Activated T-helper 2 cell treated with anti-CD3 and anti-CD28 coated beads, Interferon-gamma antibody, Interleukin-2, Interleukin-4, amounts not matched to agents 10 μg/mL and 5 μg/mL and 100 μg/mL, durations not matched to agents 14 hours and 24 hours and 36 hours (primary cell): ENCODE data around the gene RCN2. TPM values are rescaled to one million over a fixed set of nuclear protein-coding genes. Genes with fewer than 3 reads are reported as not detected.
"Not testable (repeated sequence)": the region's sequence is repeated elsewhere in the genome, so short reads cannot be mapped to it uniquely, and the experiment has no call there.

ENCODE experiments used
- DNase-seq: peaks from one replicate; pipeline ENCODE4 v3.0.0; 2021; ENCODE audit warnings: low spot score
- H3K27ac Mint-ChIP-seq: one replicate; pipeline ENCODE4 v1.8.0; 2021; ENCODE audit warnings: mixed read lengths
- H3K27me3 Mint-ChIP-seq: one replicate; pipeline ENCODE4 v1.8.0; 2021; ENCODE audit warnings: low read depth, mixed read lengths
- H3K36me3 Mint-ChIP-seq: one replicate; pipeline ENCODE4 v1.8.0; 2021; ENCODE audit warnings: low read depth, mixed read lengths
- H3K4me1 Mint-ChIP-seq: one replicate; pipeline ENCODE4 v1.8.0; 2021; ENCODE audit warnings: low read depth, mixed read lengths
- H3K4me3 Mint-ChIP-seq: one replicate; pipeline ENCODE4 v1.8.0; 2021; ENCODE audit warnings: low read depth, mild to moderate bottlenecking, moderate library complexity, mixed read lengths
- H3K9me3 Mint-ChIP-seq: one replicate; pipeline ENCODE4 v1.8.0; 2021; ENCODE audit warnings: mixed read lengths
- intact Hi-C: fragments of 100-400 bp; cut with micrococcal nuclease; formaldehyde crosslinking; loops from one replicate; pipeline ENCODE4 v1.15.1; 2023
- total RNA-seq: library from RNA; stranded (reverse); gene quantifications from 2 replicates; pipeline ENCODE4 v1.2.3, GENCODE V29; 2022

Gene RCN2
- 35.7 and 36.1 TPM in 2 replicates for total RNA-seq

GRCh38 chr15:76931397-76932134, at the start of gene RCN2:
TSS of gene RCN2 (plus strand) at chr15:76931749. CDS start at chr15:76931842, 93 bp downstream.
- DNase-seq = peak; percentile 93
- Mint-ChIP-seq H3K27ac (peak within 1 kb of the TSS; percentile 85), H3K4me1 (peaks cover 26% of the 10 kb centered on the region), H3K4me3 (peak within 1 kb of the TSS; percentile 85), H3K9me3 (no peaks in the 10 kb centered on the region), H3K27me3 (peaks cover 14% of the 10 kb centered on the region), H3K36me3 (peaks cover 27% of the 10 kb centered on the region)
- intact Hi-C loops = loop anchor here (1.0 to 10.0 kb wide), 3 partner anchors 26 to 563 kb away; partner anchors contain the start of genes PSTPIP1 and SCAPER

- DNase-seq = no peak
- H3K27ac Mint-ChIP-seq = no peak overlapping the region
- no peak overlapping the region for H3K4me3 Mint-ChIP-seq
- intact Hi-C loops = no loop called here
- no peaks in the 10 kb centered on the region for H3K9me3 Mint-ChIP-seq
- H3K27me3 Mint-ChIP-seq = no peaks in the 10 kb centered on the region
- peaks cover 9% of the 10 kb centered on the region for H3K4me1 Mint-ChIP-seq
- H3K36me3 Mint-ChIP-seq = peaks cover 31% of the 10 kb centered on the region
Observed at GRCh38 chr15:76885212-76885611, 46.3 kb upstream of the RCN2 start.

- H3K4me3 Mint-ChIP-seq, intact Hi-C loops, DNase-seq, H3K9me3 Mint-ChIP-seq, H3K27me3 Mint-ChIP-seq, H3K4me1 Mint-ChIP-seq, H3K27ac Mint-ChIP-seq: not testable (repeated sequence)
- H3K36me3 Mint-ChIP-seq = peaks cover 26% of the 10 kb centered on the region
Observed at GRCh38 chr15:76887280-76888141, 44.0 kb upstream of the RCN2 start.

- H3K27me3 Mint-ChIP-seq, H3K27ac Mint-ChIP-seq, H3K4me3 Mint-ChIP-seq, DNase-seq, intact Hi-C loops: not testable (repeated sequence)
- Mint-ChIP-seq H3K4me1 (peaks cover 19% of the 10 kb centered on the region), H3K9me3 (peaks cover 16% of the 10 kb centered on the region), H3K36me3 (peaks cover 40% of the 10 kb centered on the region)
Observed at GRCh38 chr15:76892836-76893235, 38.7 kb upstream of the RCN2 start.

GRCh38 chr15:76894174-76894573, 37.4 kb upstream of the RCN2 start:
- Mint-ChIP-seq H3K36me3 (peaks cover 47% of the 10 kb centered on the region), H3K27ac (no peak overlapping the region), H3K4me3 (no peak overlapping the region)

GRCh38 chr15:76898102-76898501, 33.4 kb upstream of the RCN2 start:
- H3K4me1 Mint-ChIP-seq = peaks cover 12% of the 10 kb centered on the region
- H3K4me3 Mint-ChIP-seq = no peak overlapping the region
- DNase-seq = no peak
- H3K27ac Mint-ChIP-seq = no peak overlapping the region
- H3K36me3 Mint-ChIP-seq = peaks cover 28% of the 10 kb centered on the region
- intact Hi-C loops = no loop called here
- peaks cover 6% of the 10 kb centered on the region for H3K9me3 Mint-ChIP-seq
- no peaks in the 10 kb centered on the region for H3K27me3 Mint-ChIP-seq

More at GRCh38 chr15:76894174-76894573, 37.4 kb upstream of the RCN2 start:
- no peak for DNase-seq
- peaks cover 16% of the 10 kb centered on the region for H3K9me3 Mint-ChIP-seq
- no peaks in the 10 kb centered on the region for H3K27me3 Mint-ChIP-seq
- intact Hi-C loops = no loop called here
- H3K4me1 Mint-ChIP-seq = peaks cover 9% of the 10 kb centered on the region

- intact Hi-C loops, H3K27me3 Mint-ChIP-seq, H3K4me3 Mint-ChIP-seq, H3K27ac Mint-ChIP-seq, H3K9me3 Mint-ChIP-seq, DNase-seq: not testable (repeated sequence)
- H3K4me1 Mint-ChIP-seq = peaks cover 21% of the 10 kb centered on the region
- peaks cover 18% of the 10 kb centered on the region for H3K36me3 Mint-ChIP-seq
Observed at GRCh38 chr15:76899176-76899930, 32.2 kb upstream of the RCN2 start.

GRCh38 chr15:76899931-76900310, 31.6 kb upstream of the RCN2 start:
- H3K4me3 Mint-ChIP-seq, DNase-seq, H3K9me3 Mint-ChIP-seq, H3K27ac Mint-ChIP-seq, H3K27me3 Mint-ChIP-seq: not testable (repeated sequence)
- peaks cover 18% of the 10 kb centered on the region for H3K4me1 Mint-ChIP-seq
- H3K36me3 Mint-ChIP-seq = peaks cover 13% of the 10 kb centered on the region
- intact Hi-C loops = loop anchor here (10.0 kb wide), 1 partner anchor 125 kb away; no protein-coding TSS in a partner anchor

GRCh38 chr15:76901965-76902364, 29.6 kb upstream of the RCN2 start:
- Mint-ChIP-seq H3K4me3 (no peak overlapping the region), H3K36me3 (peaks cover 8% of the 10 kb centered on the region), H3K9me3 (no peaks in the 10 kb centered on the region), H3K4me1 (peaks cover 25% of the 10 kb centered on the region), H3K27ac (no peak overlapping the region), H3K27me3 (peaks cover 2% of the 10 kb centered on the region)
- DNase-seq = no peak
- intact Hi-C loops = loop anchor here (10.0 kb wide), 1 partner anchor 123 kb away; no protein-coding TSS in a partner anchor

GRCh38 chr15:76903251-76903681, 28.3 kb upstream of the RCN2 start:
- intact Hi-C loops = loop anchor here (10.0 kb wide), 1 partner anchor 122 kb away; no protein-coding TSS in a partner anchor
- peaks cover 5% of the 10 kb centered on the region for H3K27me3 Mint-ChIP-seq
- H3K27ac Mint-ChIP-seq = no peak overlapping the region
- no peak for DNase-seq
- H3K9me3 Mint-ChIP-seq = no peaks in the 10 kb centered on the region
- peaks cover 25% of the 10 kb centered on the region for H3K4me1 Mint-ChIP-seq
- peaks cover 5% of the 10 kb centered on the region for H3K36me3 Mint-ChIP-seq
- peak overlapping the region; percentile 61 for H3K4me3 Mint-ChIP-seq

GRCh38 chr15:76904461-76905012, 27.0 kb upstream of the RCN2 start:
- Mint-ChIP-seq H3K27me3 (peaks cover 5% of the 10 kb centered on the region), H3K4me3 (peak overlapping the region; percentile 89), H3K36me3 (no peaks in the 10 kb centered on the region), H3K4me1 (peaks cover 25% of the 10 kb centered on the region), H3K27ac (peak overlapping the region; percentile 84), H3K9me3 (no peaks in the 10 kb centered on the region)
- peak; percentile 10 for DNase-seq
- intact Hi-C loops = loop anchor here (1.0 to 10.0 kb wide), 2 partner anchors 27 to 120 kb away; partner anchors contain the start of gene RCN2
